ENCODE results near the gene MSANTD1.
A peak's percentile ranks its signal among the peaks of the same experiment; 100 is the strongest.

The MSANTD1 gene

DNA sequence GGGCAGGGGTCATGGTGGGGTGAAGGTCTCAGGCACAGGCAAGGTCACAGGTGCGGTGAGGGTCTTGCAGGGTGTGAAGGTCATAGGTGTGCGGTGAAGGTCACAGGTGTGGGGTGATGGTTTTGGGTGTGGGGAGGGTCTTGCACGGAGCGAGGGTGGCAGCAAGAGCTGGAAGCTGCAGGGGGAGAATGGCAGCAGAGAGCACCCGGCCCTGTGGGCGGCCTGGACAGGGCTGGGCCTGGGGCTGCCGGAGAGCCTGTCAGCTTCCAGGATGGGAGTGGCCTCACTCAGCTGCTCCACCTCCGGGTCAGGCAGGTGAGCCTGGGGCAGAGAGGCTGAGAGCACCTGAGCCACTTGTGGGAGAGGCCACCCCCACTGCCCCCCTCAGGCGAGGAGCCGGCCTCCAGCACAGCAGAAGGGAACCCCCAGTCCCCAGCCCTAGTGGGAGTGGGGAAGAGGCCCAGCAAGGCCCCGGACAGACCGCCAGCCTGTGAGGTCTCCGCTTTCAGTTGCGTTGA lies 1.5 kb downstream of the MSANTD1 start:
- peak; percentile 49 for DNase-seq

DNA sequence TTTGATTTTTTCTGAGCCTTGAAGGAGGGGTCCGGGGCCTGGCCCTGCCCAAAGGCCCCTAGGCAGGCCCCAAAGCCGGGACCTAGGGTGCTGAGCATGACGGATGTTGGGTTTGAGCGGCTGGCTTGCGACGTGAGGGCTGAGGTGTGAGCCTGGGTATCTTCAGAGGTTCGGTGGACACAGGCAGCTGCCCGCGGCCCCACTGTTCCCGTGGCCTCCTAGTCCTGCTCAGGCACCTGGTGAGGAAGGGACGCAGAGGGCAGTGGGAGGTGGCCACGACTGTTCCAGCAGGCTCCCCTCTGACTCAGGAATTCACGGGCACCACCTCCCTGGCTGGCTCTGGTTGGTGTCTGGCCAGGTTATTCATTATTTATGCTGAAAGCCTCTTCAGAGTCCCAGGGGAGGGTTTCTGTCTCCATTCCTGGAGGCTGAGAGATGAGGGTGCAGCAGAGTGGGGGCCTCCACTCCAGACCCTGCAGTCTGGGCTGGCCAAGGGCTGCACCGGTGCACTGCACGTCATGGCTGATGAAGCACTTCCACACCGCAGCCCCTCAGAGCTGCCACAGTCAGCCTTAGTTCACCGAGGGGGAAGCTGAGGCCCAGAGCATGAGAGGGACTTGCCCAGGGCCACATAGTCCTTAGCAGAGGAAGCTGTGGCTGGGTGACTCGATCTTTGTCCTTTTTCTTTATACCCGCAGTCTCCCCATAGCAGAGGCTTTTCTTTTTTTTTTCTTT lies 2.2 kb downstream of the MSANTD1 start:
- DNase-seq, result no peak

DNA sequence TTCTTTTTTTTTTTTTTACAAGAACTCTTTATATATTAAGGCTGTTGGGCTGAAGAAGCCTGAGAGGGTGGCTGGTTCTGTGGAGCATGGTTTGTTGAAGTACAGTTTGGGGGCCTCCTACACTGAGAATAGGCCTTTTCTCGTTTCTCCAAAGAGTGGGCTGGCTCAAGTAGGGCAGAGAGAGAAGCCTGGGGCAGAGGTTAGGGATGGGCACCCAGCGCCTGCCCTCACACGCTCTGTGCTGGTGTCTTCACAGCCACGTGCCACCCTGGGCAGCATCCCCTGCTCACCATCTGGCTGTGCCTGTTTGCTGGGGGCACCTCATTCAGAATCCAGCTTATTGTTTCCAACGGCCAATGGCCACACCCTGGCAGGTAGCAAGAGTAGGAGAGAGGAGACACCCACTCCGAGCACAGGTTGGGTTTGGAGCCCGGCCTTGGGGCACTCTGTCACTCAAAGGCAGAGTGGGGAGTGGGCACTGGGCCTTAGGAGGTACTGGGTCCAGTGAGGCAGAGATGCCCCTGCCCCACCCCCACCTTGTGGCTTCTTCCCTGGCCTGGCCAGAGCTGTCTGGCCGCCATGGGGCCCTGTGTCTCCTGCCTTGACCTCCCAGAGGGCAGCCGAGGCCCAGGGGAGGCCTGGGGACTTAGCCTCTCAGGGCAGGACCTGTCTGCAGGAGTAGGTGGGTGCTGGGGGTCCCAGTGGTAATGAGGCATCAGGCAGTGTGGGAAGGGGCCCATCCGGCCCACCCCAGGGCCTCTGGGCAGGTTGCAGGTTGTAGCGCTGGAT lies 2.9 kb downstream of the MSANTD1 start:
- DNase-seq, result no peak

DNA sequence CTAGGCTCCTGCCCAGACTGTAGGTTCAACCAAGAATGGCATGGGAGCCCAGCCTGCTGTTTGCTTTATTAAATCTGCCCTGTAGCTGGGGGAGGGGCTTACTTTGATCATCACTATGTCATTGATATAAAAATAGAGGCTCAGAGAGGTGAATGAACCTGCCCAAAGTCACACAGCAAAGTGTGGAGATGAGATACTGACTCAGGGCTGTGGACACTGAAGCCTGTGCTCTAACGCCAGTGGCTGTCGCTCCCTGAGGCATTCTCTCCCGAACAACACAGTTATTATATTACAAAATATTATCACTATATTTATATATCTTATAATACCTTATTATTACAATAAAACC lies 3.5 kb downstream of the MSANTD1 start:
- no peak for DNase-seq

DNA sequence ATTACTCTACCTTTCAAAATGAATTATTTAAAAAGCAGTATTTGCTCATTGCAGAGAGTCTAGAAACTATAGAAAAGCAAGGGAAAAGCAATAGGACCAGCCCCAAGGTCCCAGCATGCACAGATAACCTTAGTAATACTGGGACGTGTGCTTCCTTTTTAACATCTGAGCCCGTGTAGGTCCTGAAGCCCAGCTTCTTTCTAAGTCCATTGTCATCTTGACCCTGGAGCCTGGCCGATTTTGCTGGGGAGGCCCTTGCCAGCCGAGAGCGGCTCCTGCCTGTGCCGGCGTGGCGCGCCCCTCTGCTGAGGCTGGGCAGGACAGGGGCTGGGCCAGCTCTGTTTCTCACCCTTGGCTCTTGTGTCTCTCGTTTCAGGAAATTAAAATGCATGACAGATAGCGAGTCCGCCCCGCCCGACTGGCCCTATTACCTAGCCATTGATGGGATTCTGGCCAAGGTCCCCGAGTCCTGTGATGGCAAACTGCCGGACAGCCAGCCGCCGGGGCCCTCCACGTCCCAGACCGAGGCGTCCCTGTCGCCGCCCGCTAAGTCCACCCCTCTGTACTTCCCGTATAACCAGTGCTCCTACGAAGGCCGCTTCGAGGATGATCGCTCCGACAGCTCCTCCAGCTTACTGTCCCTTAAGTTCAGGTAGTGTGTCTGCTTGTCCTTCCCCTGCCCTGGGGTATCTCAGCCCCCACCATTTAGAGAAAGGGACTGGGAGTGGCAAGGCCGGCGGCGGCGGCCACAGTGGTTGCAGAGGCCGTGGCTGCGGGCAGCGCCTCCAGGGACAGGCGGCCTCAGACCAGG lies 4.1 kb downstream of the MSANTD1 start:
- no peak for DNase-seq

DNA sequence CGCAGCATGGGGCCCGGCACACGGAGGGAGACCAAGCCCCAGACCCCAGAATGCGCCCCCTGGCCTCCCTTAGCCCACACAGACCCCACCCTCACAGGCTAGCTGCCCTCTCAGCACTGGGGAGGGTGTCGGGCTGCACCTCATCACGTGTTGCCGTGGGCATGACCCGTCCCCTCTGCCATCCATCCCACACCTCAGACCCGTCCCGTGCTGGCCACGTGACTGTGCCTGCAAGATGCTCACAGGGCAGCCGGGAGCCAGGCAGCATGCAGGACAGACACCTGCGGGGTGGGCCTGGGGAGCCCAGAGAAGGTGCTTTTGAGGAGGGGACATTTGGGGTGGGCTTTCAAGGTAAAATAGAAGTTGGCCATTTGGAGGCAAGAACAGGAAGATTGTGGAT lies 4.8 kb downstream of the MSANTD1 start:
- DNase-seq, result no peak

DNA sequence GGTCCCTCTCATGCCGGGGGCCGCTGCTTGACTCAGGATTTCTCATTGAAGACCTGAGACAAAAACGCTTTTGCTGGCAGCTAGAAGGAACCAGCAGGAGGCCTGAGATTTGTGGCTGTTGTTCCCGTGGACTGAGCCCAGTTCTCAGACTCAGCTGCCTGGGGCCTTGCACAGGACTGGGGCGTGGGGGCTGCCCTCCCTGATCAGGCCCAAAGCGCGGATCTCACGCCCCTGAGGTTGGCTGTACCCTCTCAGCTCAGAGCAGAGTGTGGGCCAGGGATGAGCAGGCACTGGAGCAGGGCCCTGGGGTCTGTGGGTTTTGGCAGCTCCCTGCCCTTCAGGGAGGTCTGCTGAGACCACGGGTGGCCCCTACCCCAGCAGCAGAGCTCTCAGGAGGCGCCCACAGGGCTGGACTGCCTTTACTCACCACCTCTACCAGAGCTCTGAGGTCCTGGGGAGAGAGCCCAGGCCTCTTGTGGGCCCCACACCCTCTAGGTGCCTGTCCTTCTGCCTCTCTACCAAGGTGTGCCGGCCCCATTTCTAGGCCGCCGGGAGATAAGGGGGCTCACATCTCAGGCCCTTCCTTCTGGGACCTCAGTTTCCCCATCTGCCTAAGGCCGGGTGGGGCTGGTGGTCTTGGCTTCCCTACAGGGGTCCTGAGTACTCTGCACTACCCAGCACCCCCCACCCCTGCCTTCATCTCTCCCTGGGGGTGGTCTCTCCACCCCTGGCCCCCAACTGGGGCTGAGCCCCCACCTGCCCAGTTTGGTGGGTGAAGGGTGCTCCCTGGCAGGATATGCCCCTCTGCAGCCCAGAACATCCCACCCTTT lies 5.6 kb downstream of the MSANTD1 start:
- DNase-seq, result no peak

DNA sequence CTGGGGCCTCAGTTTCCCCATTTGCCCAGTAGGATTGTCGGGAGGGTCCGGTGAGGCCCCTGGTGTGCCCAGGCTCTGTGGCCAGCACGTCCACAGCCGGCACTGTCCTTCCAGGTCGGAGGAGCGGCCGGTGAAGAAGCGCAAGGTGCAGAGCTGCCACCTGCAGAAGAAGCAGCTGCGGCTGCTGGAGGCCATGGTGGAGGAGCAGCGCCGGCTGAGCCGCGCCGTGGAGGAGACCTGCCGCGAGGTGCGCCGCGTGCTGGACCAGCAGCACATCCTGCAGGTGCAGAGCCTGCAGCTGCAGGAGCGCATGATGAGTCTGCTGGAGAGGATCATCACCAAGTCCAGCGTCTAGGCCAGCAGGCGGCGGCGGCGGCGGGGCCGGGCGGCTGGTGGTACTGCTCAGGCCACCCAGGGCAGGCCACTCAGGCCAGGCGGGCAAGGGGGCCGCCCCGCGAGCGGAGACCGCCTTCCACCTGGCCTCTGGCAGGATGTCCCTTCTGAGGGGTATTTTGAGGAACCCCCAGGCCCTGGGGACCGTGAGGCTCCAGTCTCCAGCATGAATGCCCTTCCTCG lies 6.7 kb downstream of the MSANTD1 start:
- DNase-seq, result no peak

DNA sequence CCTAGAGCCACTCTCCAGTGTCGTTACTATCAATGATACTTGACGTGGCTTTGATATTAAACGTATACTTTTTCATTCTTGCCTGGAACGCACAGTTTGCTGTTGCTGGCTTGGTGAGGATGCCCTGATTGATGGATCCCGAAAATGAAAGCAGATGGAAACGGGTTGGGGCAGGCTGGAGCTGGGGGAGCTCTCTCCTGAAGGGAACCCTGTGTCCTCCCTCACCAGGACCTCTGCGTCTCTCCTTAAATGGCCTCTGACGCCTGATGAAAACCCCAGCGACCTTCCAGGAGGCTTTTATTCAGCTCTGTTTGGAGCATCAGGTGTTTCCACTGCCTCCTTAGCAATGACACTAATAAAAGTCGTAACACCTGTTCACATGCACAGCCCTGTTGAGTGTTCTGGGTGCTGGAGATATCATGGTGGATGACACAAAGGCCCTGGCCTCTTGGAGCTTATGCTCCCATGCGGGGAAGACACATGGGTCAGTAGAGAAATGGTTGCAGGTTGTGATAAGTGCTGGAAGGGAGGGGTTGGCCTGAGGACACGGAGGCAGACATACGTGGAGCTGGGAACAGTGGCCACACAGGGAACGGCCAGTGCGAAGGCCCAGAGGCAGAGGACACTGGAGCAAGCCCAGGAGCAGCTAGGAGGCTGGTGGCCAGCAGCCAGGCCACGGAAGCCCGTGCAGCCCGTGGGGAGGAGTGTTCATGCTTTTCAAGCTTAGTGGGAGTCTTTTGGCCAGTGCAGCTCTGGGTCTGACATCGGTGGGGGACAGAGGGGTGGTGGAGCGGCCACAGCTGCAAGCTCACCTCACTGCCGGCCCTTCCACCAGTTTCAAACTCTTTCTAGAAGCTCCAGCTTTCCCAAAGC lies 7.5 kb downstream of the MSANTD1 start:
- no peak for DNase-seq

DNA sequence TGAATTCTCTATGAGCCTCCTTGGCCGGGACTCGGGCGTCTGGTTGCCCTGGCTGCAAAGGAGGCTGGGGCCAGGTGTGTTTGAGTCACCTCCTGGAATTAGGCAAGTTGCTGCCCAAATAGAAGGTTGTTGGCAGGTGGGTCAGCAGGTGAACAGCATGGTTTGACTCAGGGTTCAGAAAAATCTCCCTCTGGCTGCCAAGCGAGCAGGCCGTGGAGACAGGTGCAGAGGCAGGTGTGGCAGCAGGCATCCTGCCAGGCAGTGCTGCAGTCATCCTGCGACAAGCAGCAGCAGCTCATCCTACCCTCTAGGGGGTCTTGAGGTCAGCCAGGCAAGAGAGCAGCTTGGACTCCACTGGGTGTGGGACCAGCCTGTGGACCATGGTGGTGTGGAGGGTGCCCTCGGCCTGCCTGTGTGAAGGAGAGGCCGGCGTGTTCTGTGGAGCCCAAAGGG lies 8.2 kb downstream of the MSANTD1 start:
- DNase-seq, result no peak

DNA sequence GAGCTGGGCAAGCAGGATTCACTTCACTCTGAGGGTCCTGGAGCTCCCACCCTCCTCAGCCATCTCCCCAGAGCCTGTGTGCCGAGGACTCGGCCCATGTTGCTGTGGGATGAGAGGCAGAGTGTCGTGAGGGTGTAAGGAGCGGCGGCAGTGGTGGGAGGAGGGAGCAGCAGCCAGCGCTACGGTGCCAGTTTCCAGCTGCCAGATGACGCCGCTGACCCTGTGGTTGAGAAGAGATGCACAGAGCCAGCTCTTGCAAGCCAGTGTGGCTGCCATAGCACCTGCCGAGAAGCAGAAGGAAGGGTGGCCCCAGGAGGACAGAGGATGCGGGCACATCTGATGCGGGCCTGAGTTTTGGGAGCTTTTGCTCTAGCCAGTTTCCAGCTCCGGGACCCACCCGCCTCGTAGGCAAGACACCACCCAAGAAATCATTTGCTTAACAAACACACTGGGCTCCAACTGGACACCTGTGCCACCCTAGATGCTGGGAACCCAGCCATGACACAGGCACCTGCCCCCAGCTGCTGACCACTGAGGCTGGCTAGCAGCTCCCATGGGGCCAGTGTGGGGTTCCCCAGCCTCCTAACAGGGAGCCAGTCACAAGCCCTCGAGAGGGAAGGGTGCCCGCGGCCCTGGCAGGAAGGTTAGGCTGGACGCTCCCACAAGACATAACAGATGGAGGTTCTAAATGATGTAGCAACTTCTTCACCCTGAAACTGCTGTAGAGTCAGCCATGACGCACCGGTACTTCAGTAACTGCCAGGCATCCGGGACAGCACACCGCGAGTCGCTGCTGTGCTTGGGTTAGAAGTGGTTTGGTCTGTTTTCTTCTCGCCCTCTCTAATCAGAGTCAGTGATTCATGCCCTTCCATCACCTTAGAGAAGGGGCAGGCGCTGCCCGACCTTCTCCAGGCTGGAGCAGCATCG lies 8.9 kb downstream of the MSANTD1 start:
- peak; percentile 64 for DNase-seq

DNA sequence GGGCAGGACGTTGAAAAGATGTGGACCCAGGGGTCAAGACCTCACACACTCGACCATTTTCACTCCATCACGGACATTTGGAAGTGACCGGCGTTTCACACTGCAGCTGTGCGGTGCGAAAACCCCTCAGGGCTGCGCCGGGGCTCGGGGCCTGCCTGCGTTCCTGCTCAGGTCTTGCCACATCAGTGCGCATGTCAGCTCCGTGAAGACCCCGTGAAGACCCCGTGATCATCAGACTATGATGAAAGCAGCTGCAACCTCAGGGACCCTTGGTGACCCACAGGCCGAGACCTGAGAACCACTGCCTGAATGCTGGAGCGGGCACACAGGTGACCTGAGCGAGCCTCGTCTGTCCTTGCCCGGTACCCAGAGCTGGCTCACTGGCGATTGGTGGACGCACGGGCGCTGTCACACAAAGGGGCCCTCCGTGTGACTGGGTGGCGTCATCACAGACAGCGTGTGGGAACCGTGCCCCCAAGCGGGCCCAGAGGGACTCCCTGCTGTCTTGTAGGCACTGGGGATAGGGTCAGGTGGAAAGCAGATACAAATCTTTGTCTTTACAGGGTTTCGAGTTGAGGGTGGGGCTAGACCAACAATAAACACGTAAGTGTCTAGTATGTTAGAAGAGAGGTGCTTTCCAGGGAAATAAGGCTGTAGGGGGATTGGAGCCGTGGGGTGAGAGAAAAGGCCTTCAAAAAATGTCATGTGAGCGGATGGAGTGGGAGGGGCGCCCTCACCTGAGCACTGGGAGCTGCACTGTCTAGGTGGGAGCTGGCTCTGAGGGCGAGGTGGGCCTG lies 12.7 kb downstream of the MSANTD1 start:
- DNase-seq, result no peak

DNA sequence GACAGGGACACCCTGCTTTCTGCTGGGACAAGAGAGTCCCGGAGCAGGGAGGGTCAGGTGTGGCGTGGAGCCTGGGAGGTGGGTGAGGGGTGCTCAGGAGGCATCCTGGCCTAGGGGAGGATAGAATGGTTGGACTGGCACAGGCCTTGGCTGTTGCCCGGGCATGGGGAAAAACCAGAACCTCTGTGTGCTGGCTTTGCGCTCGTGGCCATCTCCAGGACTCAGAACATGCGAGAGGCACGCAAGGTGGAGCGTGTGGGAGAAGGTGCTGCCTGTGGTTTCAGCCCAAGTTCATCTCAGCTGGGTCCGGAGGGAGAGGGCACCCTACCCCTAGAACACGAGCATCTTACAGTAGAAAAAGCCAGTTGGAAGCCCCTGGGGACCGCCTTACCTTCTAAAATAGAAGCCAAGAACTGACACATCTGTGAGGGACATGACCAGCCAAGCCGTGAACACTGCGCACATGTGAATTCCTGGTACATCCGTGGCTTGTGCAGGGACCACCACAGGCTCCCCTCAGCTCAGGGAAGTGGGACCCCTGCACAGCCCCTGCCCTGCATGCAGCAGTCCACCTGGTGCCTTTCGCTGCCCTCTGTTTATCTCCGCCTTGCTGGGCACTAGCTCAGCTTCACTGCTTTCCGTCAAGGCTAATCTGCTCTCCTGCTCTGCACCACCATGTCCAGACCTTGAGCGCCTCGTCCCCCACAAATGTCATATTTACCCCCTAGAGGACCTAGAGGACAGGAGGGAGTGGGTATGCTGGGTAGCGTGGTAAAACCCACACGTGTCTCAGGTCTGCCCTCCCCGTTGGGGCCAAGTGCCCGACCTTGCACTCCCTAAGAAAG lies 13.5 kb downstream of the MSANTD1 start:
- DNase-seq, result no peak

DNA sequence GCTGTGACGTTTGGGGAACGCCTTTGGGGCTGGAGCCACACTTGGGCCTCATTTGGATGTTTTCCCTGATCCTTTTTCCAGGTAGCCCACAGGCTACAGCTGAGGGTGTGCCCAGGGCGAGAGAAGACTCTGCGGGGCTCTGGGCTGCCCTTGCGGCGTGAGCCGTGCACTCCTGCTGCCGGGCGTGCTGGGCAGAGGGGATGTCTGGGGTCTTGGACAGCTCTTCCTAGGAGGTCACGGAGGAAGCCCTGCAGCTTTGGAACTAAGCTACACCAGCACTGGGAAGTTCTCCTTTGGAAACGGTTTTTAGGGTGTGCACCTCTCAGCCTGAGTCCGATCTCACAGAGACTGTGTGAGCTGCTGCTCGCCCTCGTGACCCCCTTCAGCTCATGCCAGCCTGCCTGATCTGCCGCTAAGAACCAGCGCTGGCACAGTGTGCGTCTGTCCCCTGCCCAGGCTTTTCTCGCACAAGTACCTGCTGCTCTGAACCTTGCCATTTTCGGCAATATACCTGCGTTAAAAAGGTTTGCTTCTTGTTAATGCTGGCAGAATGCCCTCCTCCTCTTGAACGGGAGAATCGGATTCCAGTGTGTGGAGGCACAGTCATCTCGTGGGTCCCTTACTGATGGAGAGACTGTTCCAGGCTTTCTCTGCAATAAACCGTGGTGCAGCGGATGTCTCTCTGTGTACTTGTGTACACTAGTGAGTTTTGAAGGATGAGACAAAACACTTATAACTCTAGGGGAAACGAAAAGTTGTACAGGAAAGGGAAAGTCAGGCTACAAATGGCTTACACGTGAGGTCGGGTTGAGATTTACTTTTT lies 14.3 kb downstream of the MSANTD1 start:
- DNase-seq, result no peak

DNA sequence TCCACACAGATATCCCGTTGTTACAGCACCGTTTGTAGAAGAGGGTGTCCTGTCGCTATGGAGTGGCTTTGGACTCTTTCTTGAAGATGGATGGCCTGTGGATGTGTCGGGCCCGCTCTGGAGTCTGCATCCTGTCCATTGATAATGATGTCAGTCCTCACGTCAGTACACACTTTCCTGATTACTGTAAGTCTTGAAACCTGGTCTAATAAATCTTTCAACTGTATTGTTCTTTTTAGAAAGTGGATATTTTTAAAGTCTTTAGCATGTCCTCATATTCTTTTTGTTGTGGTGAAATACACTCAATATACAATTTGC lies 14.9 kb downstream of the MSANTD1 start:
- no peak for DNase-seq

DNA sequence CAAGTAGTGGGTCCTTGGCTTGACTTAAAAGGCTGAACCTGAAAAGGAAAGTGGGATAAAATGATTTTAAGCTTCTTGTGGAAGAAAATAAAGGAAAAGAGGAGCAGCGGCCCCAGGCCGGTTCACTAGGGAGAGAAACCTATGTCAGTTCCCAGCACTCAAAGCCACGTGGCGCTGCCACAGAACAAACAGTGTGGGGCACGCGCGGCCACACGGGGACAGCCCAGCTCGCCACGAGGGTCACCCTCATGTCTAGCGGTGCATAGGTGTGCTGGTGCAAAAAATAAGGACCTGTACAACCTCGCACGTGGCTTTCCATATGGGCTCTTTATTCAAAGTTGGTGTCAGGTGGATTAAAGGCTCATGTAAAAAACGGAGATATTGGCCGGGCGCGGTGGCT lies 17.1 kb downstream of the MSANTD1 start:
- DNase-seq, result no peak

Data from NCI-H510A (cell line).